VCaP (cell line): ENCODE measurements around the gene SELENOO.

ENCODE experiments used
- H3K27ac ChIP-seq: fragments of 450-650 bp; 2 replicates; pipeline ENCODE4 v1.5.1; 2017
- CTCF ChIP-seq: fragments of 450-650 bp; conservative IDR thresholded peaks from 2 replicates; pipeline ENCODE4 v1.5.1; 2017; ENCODE audit warnings: mild to moderate bottlenecking, moderate library complexity

The SELENOO gene

DNA sequence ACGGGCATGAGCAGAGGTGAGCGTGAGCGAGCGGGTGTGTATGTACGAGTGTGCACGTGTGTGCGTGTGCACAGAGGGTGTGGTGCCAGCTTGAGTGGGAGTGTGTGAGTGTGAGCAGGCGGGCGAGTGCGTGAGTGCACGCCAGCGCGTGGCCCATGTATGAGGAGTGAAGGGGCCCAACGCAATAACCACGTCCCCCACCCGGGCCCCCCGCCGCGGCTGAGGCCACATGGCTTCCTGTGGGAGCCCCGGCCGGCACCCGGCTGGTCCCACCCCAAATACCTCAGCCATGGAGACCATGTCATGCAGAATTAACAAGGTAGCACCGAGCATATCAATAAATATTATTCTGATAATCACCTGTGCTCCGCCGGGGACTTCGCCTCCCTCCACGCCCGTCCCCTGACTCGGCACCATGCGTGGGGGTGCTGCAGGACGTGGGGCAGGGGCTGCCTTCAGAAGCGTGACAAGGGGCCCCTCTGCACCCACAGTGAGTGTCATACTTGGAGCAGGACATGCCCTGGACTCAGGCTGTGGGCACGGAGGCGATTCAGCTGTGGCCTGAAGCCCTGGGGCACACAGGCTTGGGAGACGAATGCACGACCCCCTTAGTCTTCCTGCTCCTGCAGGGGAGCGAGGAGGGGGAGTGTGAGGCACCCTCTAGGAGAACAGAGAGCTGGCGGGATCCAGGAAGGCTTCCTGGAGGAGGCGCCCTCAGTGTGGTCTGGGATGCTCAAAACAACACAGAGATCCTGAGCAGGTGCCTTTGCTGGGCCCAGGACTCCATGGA lies 20.7 kb upstream of the SELENOO start:
- no peak for TF ChIP-seq CTCF
- H3K27ac ChIP-seq: no peak overlapping the region

DNA sequence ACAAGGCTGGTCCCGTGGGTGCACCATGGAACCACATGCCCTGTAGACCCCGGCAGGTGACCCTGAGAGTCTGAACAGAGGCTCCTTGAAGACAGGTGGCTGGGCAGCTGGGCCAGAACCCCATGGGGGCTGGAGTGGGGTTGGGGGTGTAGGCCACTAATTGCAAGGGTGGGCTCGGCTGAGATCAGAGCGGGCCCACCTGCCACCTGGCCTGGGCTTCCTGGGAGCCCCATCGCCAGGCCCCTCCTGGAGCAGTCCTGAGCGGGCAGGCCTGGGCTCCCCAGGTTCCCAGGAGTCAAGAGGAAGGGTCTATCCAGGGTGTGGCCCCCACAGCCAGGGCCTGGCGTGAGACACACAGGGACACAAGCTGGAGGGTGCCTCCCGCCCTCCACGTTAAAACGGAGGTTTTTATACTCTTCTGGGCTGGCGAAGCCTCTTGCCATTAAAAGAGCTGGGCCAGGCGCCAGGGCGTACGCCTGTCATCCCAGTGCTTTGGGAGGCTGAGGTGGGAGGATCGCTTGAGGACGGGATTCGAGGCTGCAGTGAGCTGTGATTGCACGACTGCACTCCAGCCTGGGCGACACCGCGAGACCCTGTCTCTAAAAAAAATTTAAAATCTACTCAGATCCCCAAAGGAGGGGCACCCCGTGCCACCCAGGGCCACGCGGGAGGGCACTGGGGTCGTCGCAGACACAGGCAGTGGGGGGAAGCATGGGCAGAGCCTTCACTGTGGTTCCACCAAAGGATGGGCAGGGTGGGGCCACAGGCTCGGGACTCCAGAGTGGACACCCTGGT lies 19.9 kb upstream of the SELENOO start:
- no peak for TF ChIP-seq CTCF
- no peak overlapping the region for H3K27ac ChIP-seq

DNA sequence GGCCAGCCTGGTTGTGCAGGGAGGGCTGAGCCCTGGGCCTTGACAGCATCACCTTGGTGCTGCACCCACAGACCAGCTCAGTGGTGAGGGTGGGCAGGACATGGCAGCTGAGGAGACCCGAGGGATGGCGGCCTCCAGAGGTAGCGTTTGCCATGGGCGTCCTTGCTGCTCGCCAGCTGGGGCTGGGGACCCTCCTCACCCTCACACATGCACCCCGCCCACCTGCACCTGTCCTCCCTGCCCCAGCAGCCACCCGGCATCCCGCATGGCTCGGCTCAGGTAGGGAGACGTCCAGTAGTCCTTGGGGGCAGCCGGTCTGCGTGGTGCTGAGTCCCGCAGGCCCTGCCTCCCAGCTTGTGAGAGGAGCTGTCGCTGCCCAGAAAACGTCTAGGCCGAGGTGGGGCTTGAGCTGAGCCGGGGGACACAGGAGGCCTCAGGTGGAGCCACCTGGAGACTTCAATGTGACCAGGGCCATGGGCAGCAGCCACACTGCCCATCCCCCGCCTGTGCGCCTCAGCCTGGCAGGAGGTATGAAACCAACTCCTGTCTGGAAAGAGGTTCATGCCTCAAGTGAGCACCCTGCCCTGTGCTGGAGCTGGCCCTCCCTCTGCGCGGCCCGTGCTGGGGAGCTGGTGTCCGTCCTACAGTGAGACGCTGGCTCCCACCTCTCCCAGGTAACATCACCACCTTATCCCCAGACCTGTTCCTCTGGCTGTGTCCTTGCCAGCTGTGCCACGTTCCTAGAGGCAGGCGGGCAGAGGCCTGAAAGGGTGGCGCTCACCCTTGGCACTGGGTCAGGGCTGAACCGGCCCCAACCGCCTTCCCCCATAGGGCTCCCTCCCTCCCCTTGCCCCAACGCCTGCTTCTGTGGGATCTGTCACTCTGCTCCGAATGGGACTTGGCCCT lies 18.4 kb upstream of the SELENOO start:
- no peak for TF ChIP-seq CTCF
- no peak overlapping the region for H3K27ac ChIP-seq

- TF ChIP-seq CTCF: no peak
- H3K27ac ChIP-seq: no peak overlapping the region
These were observed 17.5 kb upstream of the SELENOO start for GRCh38 chr22:50183141-50183971.

DNA sequence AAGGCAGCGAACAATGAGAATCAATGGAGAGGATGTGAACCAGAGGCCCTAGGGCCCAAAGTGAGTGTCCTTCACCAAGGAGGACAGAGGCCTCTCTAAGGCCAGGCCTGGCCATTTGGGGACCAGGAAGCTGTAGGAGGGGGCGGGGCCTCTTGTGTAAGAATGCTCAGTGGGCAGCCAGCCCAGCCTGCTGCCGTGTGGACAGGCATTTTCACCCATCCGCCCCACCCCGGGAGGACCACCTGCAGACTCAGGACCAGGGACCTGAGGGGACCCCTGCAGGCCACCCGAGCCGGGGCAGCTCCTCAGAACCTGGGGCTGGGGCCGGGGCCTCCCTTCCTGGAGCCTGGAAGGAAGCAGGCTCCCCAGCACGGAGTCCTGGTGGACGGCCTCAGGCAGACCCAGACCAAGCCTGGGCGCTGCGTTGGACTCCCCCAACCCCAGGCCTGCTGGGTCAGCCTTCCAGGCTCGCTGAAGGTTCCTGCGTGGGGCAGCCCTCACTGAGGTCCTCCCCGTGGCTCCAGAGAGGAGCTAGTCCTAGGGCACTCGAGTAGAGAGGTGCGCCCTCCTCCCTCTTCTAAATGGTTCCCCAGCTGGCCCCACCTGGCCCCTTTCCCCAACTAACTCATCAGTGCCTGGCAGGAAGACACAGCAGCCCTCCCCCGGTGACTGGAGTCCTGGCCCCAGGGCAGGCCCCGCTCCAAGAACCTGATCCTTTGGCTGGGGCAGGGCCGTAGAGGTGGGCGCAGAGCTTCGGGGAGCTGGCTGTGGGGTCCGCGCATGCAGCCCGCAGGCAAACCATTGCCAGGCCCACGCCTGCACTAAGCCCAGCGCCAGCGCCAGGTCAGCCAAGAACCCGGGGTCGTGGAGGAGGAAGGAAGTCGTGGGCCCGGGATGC lies 16.6 kb upstream of the SELENOO start:
- TF ChIP-seq CTCF: no peak
- H3K27ac ChIP-seq: no peak overlapping the region

DNA sequence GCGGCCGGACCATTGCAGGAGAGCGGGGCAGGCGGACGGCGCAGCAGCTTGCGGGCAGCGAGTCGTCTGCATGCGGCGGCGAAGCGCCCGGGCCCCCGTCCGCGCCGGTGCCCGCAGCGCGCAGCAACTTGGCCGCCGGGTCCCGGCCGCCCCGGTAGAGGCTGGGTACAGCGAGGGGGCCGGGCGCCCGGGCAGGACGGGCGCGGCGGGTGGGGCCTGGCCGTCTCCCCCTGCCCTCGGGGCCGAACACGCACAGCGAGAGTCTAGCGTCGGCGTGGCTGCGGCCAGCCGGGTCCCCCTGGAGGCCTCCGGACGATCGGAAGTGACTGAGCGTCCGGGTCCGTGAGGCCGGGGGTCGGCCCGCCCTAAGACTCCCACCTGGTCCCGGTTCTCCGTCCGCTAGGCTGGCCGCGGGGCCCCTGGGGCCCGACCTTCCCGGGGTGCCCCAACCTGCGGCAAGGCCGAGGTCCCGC lies 15.9 kb upstream of the SELENOO start:
- no peak for TF ChIP-seq CTCF
- H3K27ac ChIP-seq: peak overlapping the region; percentile 27; the same call in 1 of the 2 replicates
